ENCODE data around the gene FKBP8.
"Not testable (repeated sequence)": the region's sequence is repeated elsewhere in the genome, so short reads cannot be mapped to it uniquely, and the experiment has no call there.

FKBP8 gene

GRCh38 chr19:18542941-18543813 lies at the start of gene FKBP8:
FKBP8 (minus strand) TSS chr19:18543573; CDS start chr19:18541970, 1,603 bp downstream.
- DNase-seq = peak; percentile 31

GRCh38 chr19:18592732-18593131 lies 49.4 kb upstream of the FKBP8 start:
- DNase-seq = not testable (repeated sequence)

DNA sequence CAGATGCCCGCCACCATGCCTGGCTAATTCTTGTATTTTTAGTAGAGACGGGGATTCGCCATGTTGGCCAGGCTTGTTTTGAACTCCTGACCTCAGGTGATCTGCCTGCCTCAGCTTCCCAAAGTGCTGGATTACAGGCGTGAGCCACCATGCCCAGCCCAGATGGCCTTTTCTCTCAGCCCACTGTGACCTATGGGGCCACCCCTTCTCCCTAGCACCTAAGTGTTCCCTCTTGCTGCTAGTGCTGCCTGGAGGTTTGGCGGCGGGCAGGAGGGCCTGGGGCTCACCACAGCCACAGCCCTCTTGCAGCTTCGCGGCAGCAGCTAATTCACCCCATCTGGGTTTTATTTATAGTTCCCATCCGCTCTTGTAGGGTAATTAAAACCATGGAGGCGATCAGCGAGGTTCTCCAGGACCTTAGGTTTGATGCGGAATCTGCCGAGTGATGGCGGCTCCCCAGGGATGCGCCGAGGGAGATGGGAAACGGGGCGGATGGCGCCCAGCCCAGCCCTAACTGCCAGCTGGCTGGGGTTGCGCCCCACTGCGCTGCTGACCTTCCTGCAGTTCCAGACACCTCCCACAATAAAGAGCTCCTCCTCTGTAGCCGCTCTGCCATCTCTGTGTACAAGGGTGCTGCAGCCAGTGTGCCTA lies 48.5 kb upstream of the FKBP8 start:
- no peak for DNase-seq

DNA sequence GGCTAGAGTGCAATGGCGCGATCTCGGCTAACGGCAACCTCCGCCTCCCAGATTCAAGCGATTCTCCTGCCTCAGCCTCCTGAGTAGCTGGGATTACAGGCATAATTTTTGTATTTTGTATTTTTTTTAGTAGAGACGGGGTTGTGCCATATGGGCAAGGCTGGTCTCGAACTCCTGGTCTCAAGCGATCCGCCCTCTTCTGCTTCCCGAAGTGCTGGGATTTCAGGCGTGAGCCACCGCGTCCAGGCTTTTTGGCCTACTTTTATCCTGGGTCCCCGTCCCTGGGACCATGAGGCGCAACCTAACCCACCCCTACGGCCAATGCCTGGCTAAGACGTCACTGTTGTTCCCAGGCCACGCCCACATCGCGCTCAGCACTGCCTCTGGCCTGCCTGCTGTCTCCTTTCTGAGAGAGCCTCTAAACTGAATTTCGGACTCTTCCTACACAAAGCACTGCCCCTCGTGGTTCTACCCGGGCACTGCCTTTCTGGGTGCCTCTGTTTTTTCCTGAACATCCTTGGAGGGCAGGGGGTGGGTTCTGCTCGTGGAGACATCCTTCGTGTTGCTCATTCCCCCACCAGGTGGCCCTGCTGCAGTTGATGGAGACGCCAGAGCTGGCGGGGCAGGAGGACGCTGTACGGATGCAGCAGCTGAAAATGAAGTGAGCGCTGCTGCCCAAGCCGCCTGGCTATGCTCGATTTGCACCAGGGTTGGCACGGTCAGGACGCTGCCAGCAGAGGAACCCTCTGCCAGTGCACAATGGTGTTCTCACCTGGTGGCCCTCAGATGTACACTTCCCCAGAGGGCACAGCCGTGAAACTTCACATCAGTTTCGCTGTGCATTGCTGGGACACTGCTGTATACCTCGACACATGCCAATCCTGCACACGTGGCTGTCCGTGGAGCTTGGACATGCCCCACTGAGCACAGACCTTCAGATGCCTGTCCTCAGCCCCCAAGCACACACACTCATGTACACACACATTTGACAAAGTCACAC lies 47.2 kb upstream of the FKBP8 start:
- DNase-seq = peak; percentile 76

- peak; percentile 39 for DNase-seq
Measured at GRCh38 chr19:18589380-18590272, 46.3 kb upstream of the FKBP8 start.

GRCh38 chr19:18588611-18589379 lies 45.4 kb upstream of the FKBP8 start, which contains the start of gene REX1BD:
REX1BD (plus strand) TSS chr19:18588798; CDS start chr19:18588802, 4 bp downstream.
- DNase-seq = peak; percentile 44

DNA sequence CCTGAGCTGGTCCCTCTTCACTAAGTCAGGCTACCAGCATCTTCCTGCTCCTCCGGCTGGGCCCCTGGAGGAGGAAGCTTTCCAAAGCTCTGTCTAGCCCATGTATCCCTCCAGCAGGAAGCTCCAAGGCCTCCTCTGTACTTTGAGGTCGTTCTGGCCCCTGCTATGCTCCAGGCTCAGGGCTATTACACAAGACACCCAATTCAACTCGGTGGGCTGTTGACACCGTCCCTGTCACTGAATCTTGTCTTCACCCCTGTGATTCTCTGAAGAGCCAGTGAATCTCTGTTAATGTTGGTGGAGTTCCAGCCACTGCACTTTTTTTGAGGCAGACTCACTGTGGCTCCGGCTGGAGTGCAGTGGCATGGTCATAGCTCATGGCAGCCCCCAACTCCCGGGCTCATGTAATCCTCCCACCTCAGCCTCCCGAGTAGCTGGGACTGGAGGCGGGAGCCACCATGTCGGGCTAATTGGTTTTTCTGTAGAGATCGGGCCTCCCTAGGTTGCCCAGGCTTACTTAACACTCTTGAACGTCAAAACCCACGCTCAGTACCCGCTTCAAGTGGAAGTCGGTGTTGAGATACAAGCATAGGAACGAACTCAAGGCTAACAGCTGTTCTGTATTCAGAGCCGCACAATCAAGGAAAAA lies 44.7 kb upstream of the FKBP8 start:
- DNase-seq = no peak

DNA sequence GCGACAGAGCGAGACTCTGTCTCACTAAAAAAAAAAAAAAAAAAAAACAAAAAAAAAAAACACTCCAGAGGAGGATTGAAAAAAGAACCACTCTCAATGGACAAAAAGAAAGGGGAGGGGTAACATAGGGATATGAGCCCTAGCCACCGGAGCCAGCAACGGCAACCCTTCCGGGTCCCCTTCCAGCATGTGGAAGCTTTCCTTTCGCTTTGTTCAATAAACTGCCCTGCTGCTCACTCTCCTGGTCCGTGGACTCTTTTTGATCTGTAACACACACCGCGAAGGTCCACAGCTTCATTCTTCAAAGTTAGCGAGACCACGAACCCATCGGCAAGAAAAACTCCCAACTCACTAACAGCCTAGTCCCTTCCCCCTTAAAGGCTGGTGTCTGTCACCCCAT lies 44.2 kb upstream of the FKBP8 start:
- DNase-seq = no peak

- DNase-seq = no peak
Measured at GRCh38 chr19:18586306-18586705, 42.9 kb upstream of the FKBP8 start.

- DNase-seq = no peak
Measured at GRCh38 chr19:18580311-18580710, 36.9 kb upstream of the FKBP8 start.

- DNase-seq = no peak
Measured at GRCh38 chr19:18577365-18577914, 34.1 kb upstream of the FKBP8 start.

DNA sequence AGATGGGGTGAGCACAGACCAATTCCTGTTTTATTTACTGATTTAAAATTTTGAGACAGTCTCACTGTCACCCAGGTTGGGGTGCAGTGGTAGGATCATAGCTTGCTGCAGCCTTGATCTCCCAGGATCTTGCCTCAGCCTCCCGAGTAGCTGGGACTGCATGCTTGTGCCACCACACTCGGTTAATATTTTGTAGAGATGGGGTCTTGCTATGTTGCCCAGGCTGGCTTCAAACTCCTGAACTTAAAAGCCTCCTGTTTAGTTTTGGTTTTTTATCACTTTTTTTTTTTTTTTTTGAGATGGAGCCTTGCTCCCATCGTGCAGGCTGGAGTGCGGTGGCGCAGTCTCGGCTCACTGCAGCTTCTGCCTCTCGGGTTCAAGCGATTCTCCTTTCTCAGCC lies 33.0 kb upstream of the FKBP8 start:
- no peak for DNase-seq

GRCh38 chr19:18574691-18575291 lies 31.4 kb upstream of the FKBP8 start:
- no peak for DNase-seq

GRCh38 chr19:18571564-18572344 lies 28.4 kb upstream of the FKBP8 start, which contains the start of gene UBA52:
UBA52 (plus strand) TSS chr19:18571857; CDS start chr19:18573301, 1,444 bp downstream.
- DNase-seq = peak; percentile 78

DNA sequence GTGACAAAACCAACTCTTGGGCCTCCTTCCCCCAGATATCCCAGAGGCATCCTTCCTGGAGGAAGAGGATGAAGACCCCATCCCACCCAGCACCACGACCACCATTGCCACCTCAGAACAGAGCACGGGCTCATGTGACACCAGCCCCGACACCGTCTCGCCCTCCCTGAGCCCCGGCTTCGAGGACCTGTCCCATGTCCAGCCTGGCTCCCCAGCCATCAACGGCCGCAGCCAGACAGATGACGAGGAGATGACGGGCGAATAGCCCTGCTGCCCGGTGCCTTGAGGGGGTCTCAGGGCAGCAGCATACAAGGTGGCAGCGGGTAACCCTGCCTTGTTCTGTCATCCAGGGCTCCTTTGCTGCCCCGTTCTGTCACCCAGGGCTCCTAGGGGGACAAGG lies 25.0 kb upstream of the FKBP8 start:
- DNase-seq = no peak

- no peak for DNase-seq
Measured at GRCh38 chr19:18566953-18567352, 23.6 kb upstream of the FKBP8 start.

DNA sequence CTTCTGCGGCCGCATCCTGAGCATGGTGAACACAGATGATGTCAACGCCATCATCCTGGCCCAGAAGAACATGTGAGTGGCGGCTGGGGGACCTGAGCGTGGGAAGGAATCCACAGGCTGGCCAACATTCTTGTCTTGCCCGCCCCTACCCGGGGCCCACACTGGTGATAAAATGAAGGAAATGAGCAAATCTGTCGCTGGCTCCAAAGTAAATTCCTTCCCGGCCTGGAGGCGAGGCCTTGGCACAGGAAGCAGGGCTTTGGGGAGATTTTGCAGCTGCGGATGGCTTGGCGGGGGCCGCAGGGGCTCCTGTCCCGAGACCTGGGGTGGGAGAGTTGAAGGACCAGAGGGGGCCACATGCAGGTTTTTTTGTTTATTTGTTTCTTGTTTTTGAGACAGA lies 18.7 kb upstream of the FKBP8 start:
- no peak for DNase-seq

- no peak for DNase-seq
Measured at GRCh38 chr19:18559685-18560084, 16.3 kb upstream of the FKBP8 start.

GRCh38 chr19:18558604-18559003 lies 15.2 kb upstream of the FKBP8 start:
- no peak for DNase-seq

All from NCI-H526 treated with DMSO at 0.1 percent for 48 hours (cell line).